ENCODE measurements around the gene CDC6.

DNA sequence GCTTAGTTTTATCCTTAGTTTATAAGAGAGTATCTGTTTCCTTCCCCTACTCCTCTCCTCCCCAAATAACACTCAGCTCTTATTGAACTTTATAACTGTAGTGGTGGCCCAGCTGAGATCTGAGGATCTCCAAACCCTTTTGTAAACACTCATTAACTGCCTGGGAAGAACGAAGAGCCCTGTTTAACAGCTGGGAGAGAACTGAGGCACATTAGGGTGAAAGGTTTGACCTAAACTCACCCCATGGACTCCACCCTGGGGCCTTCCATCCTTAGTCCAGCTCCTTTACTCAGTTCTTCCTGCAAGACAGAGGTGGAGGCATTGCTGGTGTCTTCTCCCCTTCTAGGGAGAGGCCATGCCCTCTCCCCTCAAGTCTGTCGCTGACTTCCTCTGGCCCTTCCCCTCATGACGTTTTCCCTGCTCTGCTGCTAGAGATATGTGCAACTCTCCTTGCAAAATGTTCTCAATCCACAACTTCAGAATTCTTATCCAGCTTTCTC lies 20.1 kb downstream of the CDC6 start:
- no peak for TF ChIP-seq POLR2A (IDR thresholded peaks at IDR 0.05; ENCODE audit: low read depth, low read length)
- TF ChIP-seq, protein P1, sequence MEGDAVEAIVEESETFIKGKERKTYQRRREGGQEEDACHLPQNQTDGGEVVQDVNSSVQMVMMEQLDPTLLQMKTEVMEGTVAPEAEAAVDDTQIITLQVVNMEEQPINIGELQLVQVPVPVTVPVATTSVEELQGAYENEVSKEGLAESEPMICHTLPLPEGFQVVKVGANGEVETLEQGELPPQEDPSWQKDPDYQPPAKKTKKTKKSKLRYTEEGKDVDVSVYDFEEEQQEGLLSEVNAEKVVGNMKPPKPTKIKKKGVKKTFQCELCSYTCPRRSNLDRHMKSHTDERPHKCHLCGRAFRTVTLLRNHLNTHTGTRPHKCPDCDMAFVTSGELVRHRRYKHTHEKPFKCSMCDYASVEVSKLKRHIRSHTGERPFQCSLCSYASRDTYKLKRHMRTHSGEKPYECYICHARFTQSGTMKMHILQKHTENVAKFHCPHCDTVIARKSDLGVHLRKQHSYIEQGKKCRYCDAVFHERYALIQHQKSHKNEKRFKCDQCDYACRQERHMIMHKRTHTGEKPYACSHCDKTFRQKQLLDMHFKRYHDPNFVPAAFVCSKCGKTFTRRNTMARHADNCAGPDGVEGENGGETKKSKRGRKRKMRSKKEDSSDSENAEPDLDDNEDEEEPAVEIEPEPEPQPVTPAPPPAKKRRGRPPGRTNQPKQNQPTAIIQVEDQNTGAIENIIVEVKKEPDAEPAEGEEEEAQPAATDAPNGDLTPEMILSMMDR (IDR thresholded peaks at IDR 0.05; ENCODE audit: extremely low read depth in 1 of 2, insufficient read depth in 1 of 2, low read depth in 1 of 2, low read length in 2 of 2), result no peak
- TF ChIP-seq, protein P2, sequence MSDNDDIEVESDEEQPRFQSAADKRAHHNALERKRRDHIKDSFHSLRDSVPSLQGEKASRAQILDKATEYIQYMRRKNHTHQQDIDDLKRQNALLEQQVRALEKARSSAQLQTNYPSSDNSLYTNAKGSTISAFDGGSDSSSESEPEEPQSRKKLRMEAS (IDR thresholded peaks at IDR 0.05; ENCODE audit: insufficient read depth, insufficient read length), result no peak

Measured in endothelial cell of umbilical vein (primary cell).